Measurements from ENCODE around the gene TTC3. TPM values are rescaled to one million over a fixed set of nuclear protein-coding genes. Genes with fewer than 3 reads are reported as not detected.
"Not testable (repeated sequence)": the region's sequence is repeated elsewhere in the genome, so short reads cannot be mapped to it uniquely, and the experiment has no call there.

Gene TTC3
- total and polyA plus RNA-seq, 2 experiments from 2014 or later, result 87.7 to 170 TPM

GRCh38 chr21:37095821-37096220 is 22.8 kb downstream of the TTC3 start:
- no peak for TF ChIP-seq CTCF (IDR thresholded peaks at IDR 0.05; ENCODE audit: low read depth, low read length)

GRCh38 chr21:37098751-37099150 is 25.7 kb downstream of the TTC3 start:
- no peaks in the 10 kb centered on the region for H3K27me3 ChIP-seq
- no peaks in the 10 kb centered on the region for H3K9me3 ChIP-seq (ENCODE audit: low read depth)
- TF ChIP-seq CTCF (IDR thresholded peaks at IDR 0.05; ENCODE audit: low read depth, low read length), result no peak
- H3K27ac ChIP-seq, result no peak overlapping the region
- no peak for DNase-seq (ENCODE audit: low read depth in 1 of 2, low spot score in 1 of 2)
- H3K4me1 ChIP-seq (ENCODE audit: low read depth), result no peaks in the 10 kb centered on the region
- no peak overlapping the region for H3K4me3 ChIP-seq
- peaks cover 32% of the 10 kb centered on the region for H3K36me3 ChIP-seq

More at GRCh38 chr21:37095821-37096220, 22.8 kb downstream of the TTC3 start:
- DNase-seq (ENCODE audit: low read depth in 1 of 2, low spot score in 1 of 2), result no peak
- Histone ChIP-seq H3K27me3 (no peaks in the 10 kb centered on the region), H3K4me3 (no peak overlapping the region), H3K36me3 (peaks cover 32% of the 10 kb centered on the region), H3K4me1 (ENCODE audit: low read depth) (no peaks in the 10 kb centered on the region), H3K27ac (no peak overlapping the region), H3K9me3 (ENCODE audit: low read depth) (no peaks in the 10 kb centered on the region)

GRCh38 chr21:37100316-37100715 is 27.3 kb downstream of the TTC3 start:
- no peaks in the 10 kb centered on the region for H3K9me3 ChIP-seq (ENCODE audit: low read depth)
- H3K4me3 ChIP-seq, result no peak overlapping the region
- no peak overlapping the region for H3K27ac ChIP-seq
- no peaks in the 10 kb centered on the region for H3K4me1 ChIP-seq (ENCODE audit: low read depth)
- no peaks in the 10 kb centered on the region for H3K27me3 ChIP-seq
- peaks cover 30% of the 10 kb centered on the region for H3K36me3 ChIP-seq
- no peak for TF ChIP-seq CTCF (IDR thresholded peaks at IDR 0.05; ENCODE audit: low read depth, low read length)
- no peak for DNase-seq (ENCODE audit: low read depth in 1 of 2, low spot score in 1 of 2)

- H3K9me3 ChIP-seq (ENCODE audit: low read depth), result no peaks in the 10 kb centered on the region
- H3K4me1 ChIP-seq (ENCODE audit: low read depth), result no peaks in the 10 kb centered on the region
- H3K36me3 ChIP-seq, result peaks cover 22% of the 10 kb centered on the region
- no peaks in the 10 kb centered on the region for H3K27me3 ChIP-seq
- TF ChIP-seq CTCF (IDR thresholded peaks at IDR 0.05; ENCODE audit: low read depth, low read length), result no peak
- H3K27ac ChIP-seq, result no peak overlapping the region
- no peak for DNase-seq (ENCODE audit: low read depth in 1 of 2, low spot score in 1 of 2)
- H3K4me3 ChIP-seq, result no peak overlapping the region
Measured at GRCh38 chr21:37101384-37101783, 28.3 kb downstream of the TTC3 start.

- not testable (repeated sequence) for H3K36me3 ChIP-seq; H3K27ac ChIP-seq; DNase-seq (ENCODE audit: low read depth in 1 of 2, low spot score in 1 of 2)
Measured at GRCh38 chr21:37102746-37103145, 29.7 kb downstream of the TTC3 start.

GRCh38 chr21:37106998-37107397 is 33.9 kb downstream of the TTC3 start:
- Histone ChIP-seq H3K36me3 (no peaks in the 10 kb centered on the region), H3K27ac (no peak overlapping the region), H3K9me3 (ENCODE audit: low read depth) (no peaks in the 10 kb centered on the region), H3K4me3 (no peak overlapping the region), H3K27me3 (no peaks in the 10 kb centered on the region), H3K4me1 (ENCODE audit: low read depth) (no peaks in the 10 kb centered on the region)
- TF ChIP-seq CTCF (IDR thresholded peaks at IDR 0.05; ENCODE audit: low read depth, low read length), result no peak
- DNase-seq (ENCODE audit: low read depth in 1 of 2, low spot score in 1 of 2), result no peak

More at GRCh38 chr21:37102746-37103145, 29.7 kb downstream of the TTC3 start:
- H3K9me3 ChIP-seq (ENCODE audit: low read depth); H3K4me1 ChIP-seq (ENCODE audit: low read depth); H3K4me3 ChIP-seq; H3K27me3 ChIP-seq: not testable (repeated sequence)

GRCh38 chr21:37111029-37111428 is 38.0 kb downstream of the TTC3 start:
- not testable (repeated sequence) for H3K27me3 ChIP-seq; H3K4me3 ChIP-seq; H3K36me3 ChIP-seq; H3K9me3 ChIP-seq (ENCODE audit: low read depth); H3K4me1 ChIP-seq (ENCODE audit: low read depth); DNase-seq (ENCODE audit: low read depth in 1 of 2, low spot score in 1 of 2); H3K27ac ChIP-seq

- H3K4me3 ChIP-seq; H3K27ac ChIP-seq; H3K9me3 ChIP-seq (ENCODE audit: low read depth): not testable (repeated sequence)
Measured at GRCh38 chr21:37114301-37114700, 41.2 kb downstream of the TTC3 start.

GRCh38 chr21:37116459-37116858 is 43.4 kb downstream of the TTC3 start:
- not testable (repeated sequence) for H3K4me3 ChIP-seq; DNase-seq (ENCODE audit: low read depth in 1 of 2, low spot score in 1 of 2); H3K27ac ChIP-seq; H3K27me3 ChIP-seq; H3K36me3 ChIP-seq; H3K9me3 ChIP-seq (ENCODE audit: low read depth); H3K4me1 ChIP-seq (ENCODE audit: low read depth)

More at GRCh38 chr21:37114301-37114700, 41.2 kb downstream of the TTC3 start:
- not testable (repeated sequence) for DNase-seq (ENCODE audit: low read depth in 1 of 2, low spot score in 1 of 2); H3K36me3 ChIP-seq; H3K4me1 ChIP-seq (ENCODE audit: low read depth); H3K27me3 ChIP-seq
